ENCODE measurements around the gene SLC22A13. TPM values are rescaled to one million over a fixed set of nuclear protein-coding genes. Genes with fewer than 3 reads are reported as not detected.

SLC22A13 gene
- polyA plus RNA-seq, 3 donors = 0.03 to 0.06 TPM; not detected in 1

DNA sequence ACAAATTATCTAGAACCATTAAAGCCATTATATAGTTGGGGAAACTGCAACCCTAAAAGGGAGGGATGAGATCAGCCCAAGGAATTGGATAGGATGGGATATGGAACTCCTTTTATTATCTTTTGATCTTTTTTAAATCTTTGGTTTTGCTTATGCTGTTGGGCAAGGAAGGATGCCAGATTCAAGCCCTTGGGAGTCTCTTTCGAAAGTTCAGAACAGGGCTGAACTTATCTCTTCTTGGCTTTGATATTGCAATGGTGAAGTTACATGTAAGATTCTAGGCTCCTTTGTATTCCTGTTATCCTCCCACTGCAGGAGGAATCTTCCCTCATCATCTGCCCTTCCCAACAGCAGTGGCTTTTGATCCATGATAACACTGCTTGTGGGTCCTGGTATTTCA, 10.0 kb upstream of the SLC22A13 start:
- H3K27ac ChIP-seq (ENCODE audit: low read depth, low read length) = no peak overlapping the region
- 65 to 86% (median 71%) methylated on average over 1 of the region's 1 CpG for whole genome bisulfite sequencing, 3 donors

DNA sequence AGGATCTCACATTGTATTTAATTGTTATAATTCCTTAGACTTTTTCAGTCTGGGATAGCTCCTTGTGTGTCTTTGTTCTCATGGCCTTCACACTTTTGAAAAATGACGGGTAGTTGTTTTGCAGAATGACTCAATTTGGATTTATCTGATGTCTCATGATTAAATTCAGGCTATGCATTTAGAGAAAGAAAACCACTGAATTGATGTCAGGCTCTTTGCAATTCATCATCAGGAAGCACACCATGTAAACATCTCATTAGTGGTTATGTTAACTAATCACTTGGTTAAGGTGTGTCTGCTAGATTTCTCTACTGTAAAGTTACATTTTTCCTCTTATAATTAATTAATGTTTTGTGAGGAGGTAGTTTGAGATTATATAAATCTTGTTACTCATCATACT, 8.0 kb upstream of the SLC22A13 start:
- WGBS, 3 donors = 50 to 71% (median 66%) methylated on average over 1 of the region's 1 CpG
- no peak overlapping the region for H3K27ac ChIP-seq (ENCODE audit: low read depth, low read length)

DNA sequence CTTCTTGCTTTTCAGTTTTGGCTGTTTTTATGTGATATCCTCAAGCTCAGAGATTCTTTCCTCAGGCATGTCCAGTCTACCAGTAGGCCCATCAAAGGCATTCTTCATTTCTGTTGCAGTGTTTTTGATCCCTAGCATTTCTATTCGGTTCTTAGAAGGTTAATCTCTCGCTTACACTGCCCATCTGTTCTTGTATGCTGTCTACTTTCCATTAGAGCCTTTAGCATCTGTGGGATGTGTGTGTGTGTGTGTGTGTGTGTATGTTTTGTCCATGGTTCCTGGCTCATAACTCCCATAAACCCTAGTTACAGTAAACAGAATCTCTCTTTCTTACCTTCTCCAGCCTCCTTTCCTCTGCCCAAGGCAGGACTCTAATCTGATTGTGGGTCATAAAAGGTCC, 5.1 kb upstream of the SLC22A13 start:
- 92 to 98% (median 95%) methylated on average over 2 of the region's 2 CpGs for WGBS, 3 donors

DNA sequence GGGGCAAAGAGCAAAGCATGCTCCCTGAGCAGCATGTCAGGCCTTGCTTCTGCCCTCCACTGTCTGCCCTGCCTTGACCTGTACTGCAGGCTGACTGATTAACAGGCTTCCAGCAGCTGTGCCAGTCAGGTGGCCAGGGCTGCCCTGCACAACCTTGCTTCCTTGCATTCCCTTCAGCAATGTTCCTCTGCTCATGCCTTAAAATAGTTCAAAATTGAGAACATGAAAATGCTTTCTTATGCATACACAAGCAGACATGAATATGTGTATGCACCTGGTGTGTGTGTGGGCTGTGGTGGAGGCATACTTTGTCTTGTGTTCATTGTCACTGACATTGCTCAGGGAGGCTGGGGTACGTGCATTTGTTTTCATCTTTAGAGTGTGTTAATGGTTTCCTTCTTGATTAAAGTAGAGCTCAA, 1.2 kb upstream of the SLC22A13 start:
- H3K27ac ChIP-seq (ENCODE audit: low read depth, low read length) = no peak overlapping the region
- 0 to 9% (median 0%) methylated on average over 1 of the region's 1 CpG for WGBS, 3 donors

More for the DNA sequence above, 5.1 kb upstream of the SLC22A13 start:
- H3K27ac ChIP-seq (ENCODE audit: low read depth, low read length) = no peak overlapping the region

DNA sequence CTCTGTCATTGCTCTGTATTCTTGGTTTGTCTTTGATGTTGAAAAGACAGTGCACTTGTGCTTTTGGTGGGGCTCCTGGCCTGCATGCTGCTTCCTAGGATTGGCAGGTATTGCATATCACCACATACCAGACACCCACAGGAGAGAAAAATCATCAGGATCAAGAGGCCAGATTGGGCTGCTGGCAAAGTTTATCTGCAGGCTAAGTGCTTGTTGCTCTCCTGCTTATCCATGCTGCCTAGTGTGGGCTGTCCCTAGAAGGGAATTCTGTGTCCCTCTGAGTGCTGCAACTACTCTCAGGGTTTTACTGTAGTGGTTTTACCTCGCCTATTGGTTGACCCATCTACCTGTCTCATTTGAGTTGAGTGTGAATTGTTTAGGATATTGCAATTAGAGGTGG, 833 bp upstream of the SLC22A13 start:
- H3K27ac ChIP-seq (ENCODE audit: low read depth, low read length) = no peak overlapping the region
- WGBS, 3 donors = 86% methylated on average over 1 of the region's 1 CpG

DNA sequence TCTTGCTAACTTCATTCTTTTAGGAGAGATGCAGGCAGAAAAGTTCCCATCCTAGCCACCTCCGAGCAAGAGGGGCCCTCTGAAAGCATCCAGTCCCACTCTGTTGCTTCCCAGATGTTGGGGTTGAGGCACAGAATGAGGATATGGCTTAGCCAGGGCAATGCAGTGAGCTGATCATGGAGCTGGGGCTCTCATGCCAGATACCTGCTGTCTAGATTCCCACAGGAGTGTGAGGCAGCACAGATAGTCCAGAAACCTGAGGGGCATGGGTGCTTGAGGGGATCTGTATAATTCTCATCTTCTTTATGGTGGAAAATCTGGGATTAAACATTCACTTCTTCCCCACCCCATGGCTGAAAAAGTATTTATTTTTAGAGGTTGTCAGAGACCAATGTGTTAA, 1.2 kb downstream of the SLC22A13 start:
- no peak overlapping the region for H3K27ac ChIP-seq (ENCODE audit: low read depth, low read length)
- WGBS, 3 donors = 90 to 98% (median 94%) methylated on average over 1 of the region's 1 CpG

DNA sequence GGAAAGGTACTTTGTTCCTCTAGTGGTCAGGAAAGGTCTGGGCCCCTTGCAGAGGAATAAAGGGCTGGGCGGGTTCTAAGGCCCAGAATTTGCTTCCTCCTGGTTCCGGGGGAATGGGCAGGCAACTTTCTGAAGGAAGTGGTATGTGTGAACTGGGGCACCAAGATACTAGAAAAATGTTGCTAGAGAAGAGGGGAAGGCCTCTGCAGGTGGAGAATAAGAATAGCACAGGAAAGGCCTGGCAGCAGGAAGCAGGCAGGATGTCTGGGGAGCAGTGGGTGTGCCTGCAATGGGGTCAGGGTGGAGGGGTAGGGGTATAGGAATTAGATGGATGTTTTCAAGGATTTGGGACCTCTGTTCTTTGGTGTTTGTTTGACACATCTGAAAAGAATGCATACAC, 2.0 kb downstream of the SLC22A13 start:
- no peak overlapping the region for H3K27ac ChIP-seq (ENCODE audit: low read depth, low read length)
- 48 to 85% (median 63%) methylated on average over 2 of the region's 2 CpGs for WGBS, 3 donors

DNA sequence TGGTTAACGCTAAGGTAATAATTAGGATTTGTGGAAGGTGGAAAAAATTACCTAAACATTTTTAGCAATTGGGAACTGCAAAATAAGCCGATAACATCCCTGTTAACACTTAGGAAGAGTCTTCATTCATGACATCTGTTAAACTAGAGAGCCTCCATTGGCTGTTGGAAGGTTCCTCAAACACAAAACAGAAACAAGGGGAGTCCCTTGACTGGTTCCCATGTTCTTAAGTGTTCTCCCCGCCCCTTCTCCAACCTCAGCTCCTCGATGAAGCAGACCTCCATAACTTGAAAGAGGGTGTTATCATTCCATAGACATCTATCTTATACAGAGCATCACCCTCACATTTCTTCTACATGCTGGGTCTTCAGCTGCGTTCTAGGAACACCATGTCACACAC, 2.5 kb downstream of the SLC22A13 start:
- no peak overlapping the region for H3K27ac ChIP-seq (ENCODE audit: low read depth, low read length)
- WGBS, 3 donors = 56 to 75% (median 73%) methylated on average over 5 of the region's 5 CpGs

DNA sequence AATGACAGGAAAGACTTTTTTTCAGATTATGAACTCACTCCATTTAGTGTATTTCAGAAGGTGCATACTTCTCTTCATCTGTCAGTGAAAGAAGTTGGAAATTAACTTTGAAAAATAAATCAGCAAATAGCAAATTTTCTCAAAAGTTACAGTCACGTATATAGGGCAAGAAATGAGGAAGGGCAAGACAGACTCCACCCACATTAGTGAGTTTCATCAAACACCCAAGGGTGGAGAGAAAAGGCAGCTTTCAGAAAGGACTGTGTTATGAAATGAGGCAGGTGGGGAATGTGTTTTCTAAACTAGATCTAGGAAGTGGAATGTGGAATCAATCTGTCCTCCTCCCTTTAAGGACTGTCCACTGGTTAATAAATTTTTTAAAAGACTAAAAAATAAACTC, 2.9 kb downstream of the SLC22A13 start:
- WGBS, 3 donors = 50 to 78% (median 58%) methylated on average over 1 of the region's 1 CpG
- no peak overlapping the region for H3K27ac ChIP-seq (ENCODE audit: low read depth, low read length)

DNA sequence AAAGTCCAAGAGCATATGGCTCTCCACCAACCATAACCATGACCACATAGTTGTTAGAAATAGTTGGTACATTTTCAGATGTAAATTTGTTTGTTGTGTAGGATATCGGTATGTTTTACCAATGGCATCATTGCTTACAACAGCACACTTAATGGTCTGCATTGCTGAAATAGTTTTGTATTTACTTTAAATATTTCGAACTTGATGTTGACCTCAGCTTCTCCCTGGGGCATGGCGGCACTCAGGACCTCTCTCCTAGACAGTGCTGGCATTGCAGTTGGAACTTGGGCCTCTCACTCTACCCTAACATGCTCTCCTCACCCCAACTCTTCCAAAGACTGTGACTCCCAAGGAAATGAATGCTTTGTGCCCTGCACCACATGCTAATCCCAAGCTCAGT, 5.0 kb downstream of the SLC22A13 start:
- 87 to 92% (median 90%) methylated on average over 3 of the region's 3 CpGs for WGBS, 3 donors
- no peak overlapping the region for H3K27ac ChIP-seq (ENCODE audit: low read depth, low read length)

DNA sequence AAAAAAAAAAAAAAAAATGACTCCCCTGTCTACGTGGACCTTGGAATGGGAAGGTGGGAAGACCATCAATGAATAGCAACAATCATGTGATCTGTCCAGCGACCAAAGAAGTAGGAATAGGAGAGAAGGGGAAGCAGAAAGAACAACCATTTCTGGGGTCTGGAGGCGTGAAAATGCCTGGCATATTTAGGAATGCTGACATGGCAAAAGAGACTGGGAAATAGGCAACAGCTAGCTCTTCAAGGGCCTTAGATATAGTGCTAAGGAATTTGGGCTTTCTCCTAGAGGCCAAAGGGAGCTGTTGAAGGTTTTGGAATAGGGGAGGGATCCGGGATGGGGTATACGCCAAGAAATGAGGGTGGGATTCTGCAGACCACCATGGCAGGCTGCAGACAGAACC, 5.9 kb downstream of the SLC22A13 start:
- 94 to 97% (median 96%) methylated on average over 5 of the region's 5 CpGs for WGBS, 3 donors
- no peak overlapping the region for H3K27ac ChIP-seq (ENCODE audit: low read depth, low read length)

DNA sequence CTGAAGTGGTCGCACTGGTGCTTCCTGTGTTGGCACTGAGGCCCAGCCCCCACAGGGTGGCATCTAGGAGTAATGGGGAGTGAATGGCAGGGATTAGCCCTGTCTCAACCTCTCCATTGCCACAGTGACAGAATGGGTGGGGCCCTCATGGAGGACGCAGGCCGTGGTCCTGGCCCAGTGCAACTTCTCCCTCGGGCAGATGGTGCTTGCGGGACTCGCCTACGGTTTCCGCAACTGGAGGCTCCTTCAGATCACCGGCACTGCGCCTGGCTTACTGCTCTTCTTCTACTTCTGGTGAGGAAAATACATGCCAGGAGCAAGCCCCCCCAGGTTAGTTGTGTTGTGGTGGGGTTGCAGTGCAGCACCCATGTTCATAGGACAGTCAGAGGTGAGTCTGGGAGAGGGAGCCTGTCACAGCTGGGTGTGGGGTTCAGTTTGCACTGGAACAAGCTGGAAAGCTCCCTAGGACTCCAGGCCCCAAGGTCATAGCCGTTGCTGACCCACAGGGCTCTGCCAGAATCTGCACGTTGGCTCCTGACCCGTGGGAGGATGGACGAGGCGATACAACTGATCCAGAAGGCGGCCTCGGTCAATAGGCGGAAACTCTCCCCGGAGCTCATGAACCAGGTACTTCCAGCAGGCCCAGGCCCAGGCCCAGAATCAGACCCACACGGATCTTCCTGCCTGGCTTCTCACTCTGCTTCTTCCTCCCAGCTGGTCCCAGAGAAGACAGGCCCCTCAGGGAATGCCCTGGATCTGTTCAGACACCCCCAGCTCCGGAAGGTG, 9.4 kb downstream of the SLC22A13 start:
- WGBS, 3 donors = 80 to 95% (median 94%) methylated on average over 21 of the region's 21 CpGs
- no peak overlapping the region for H3K27ac ChIP-seq (ENCODE audit: low read depth, low read length)

DNA sequence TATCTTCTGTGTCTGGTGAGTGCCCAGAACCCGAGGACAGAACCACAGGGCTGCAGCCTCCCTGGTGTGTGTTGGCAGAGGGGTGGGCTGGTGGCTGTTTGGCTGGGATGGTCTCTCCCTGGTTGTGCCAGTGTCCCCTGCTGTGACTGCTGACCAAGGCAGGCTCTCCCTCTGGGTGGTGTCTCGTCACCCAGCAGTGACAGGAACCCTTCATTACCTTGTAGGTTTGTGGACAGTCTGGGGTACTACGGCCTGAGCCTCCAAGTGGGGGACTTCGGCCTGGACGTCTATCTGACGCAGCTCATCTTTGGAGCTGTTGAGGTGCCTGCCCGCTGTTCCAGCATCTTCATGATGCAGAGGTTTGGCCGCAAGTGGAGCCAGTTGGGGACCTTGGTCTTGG, 10.0 kb downstream of the SLC22A13 start:
- WGBS, 3 donors = 91 to 95% (median 95%) methylated on average over 8 of the region's 8 CpGs
- no peak overlapping the region for H3K27ac ChIP-seq (ENCODE audit: low read depth, low read length)

DNA sequence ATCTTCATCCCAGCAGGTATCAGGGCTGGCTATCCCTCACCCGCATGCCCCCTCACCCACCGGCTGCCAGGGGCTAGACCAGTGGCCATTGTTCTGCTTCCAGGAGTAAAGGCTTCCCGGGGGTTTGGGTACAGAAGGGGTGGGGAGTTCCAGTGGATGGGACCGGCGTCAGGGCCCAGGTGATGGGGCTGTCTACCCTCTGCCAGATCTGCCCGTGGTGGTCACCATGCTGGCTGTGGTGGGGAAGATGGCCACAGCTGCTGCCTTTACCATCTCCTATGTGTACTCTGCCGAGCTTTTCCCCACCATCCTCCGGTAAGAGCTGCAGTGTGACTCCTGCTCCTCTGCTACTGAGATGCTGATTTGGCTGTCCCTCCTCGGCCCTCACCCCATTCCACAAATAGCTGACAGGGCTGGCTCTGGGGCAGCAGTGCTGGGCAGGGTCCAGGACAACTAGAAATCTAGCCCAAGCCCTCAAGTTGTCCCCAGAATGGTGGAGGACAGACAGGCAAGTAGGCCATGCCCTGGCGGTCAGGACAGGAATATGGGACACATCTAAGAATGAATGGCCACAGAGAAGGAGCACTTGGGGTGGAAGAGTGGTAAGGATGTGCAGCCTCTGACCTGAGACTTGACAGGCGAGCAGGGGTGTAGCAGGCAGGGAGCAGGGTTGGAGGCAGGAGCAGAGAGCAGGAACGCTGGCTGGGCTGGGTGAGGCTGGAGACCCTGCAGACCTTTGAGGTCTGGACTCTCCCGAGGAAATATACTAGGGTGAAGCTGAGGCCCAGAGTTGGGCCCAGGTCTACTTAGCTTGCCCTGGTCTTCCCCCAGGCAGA, 10.7 kb downstream of the SLC22A13 start:
- 91 to 95% (median 94%) methylated on average over 13 of the region's 13 CpGs for WGBS, 3 donors
- H3K27ac ChIP-seq (ENCODE audit: low read depth, low read length) = no peak overlapping the region

DNA sequence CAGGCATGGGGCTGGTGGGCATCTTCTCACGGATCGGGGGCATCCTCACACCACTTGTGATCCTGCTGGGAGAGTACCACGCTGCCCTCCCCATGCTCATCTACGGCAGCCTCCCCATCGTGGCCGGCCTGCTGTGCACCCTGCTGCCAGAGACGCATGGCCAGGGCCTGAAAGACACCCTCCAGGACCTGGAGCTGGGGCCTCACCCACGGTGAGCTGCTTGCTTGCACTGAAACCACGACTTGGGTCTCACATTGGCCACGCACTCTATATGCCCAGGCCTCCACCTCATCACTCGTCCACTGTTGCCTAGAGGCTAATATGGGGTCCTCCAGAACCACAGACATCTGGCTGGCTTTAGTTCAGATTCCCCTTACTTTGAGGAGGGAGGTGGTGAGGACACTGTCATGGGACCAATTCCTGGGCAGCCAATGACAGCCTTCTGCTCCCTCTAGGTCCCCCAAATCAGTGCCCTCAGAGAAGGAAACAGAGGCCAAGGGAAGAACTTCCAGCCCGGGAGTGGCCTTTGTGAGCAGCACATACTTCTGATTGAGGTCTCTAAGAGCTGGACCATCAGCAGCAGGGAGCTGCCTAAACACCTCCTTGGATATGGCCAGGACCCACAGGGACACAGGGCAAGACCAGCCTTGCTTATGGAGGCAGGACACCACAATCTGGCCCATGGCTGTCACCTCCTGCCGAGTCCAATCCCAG, 11.5 kb downstream of the SLC22A13 start:
- 94 to 95% (median 95%) methylated on average over 13 of the region's 13 CpGs for WGBS, 3 donors
- no peak overlapping the region for H3K27ac ChIP-seq (ENCODE audit: low read depth, low read length)

DNA sequence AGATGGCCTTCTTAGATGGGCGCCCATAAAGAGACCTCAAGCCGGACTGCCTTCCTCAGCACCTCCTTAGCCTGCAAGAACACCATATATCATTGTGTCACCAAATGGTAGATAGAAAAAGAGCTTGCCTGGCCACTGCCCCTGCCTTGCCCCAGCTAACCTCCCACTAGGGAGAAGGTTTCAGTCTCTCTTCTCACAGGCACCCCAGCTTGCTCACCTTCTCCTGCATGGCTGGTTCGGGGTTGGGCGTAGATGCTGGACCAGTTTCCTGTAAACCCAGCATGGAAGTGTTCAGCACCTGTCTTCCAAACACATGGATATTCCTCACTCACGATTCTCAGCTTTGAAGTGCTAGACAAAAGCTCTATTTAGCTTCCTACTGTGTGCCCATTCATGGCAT, 13.2 kb downstream of the SLC22A13 start:
- no peak overlapping the region for H3K27ac ChIP-seq (ENCODE audit: low read depth, low read length)
- 89 to 95% (median 89%) methylated on average over 5 of the region's 5 CpGs for WGBS, 3 donors

DNA sequence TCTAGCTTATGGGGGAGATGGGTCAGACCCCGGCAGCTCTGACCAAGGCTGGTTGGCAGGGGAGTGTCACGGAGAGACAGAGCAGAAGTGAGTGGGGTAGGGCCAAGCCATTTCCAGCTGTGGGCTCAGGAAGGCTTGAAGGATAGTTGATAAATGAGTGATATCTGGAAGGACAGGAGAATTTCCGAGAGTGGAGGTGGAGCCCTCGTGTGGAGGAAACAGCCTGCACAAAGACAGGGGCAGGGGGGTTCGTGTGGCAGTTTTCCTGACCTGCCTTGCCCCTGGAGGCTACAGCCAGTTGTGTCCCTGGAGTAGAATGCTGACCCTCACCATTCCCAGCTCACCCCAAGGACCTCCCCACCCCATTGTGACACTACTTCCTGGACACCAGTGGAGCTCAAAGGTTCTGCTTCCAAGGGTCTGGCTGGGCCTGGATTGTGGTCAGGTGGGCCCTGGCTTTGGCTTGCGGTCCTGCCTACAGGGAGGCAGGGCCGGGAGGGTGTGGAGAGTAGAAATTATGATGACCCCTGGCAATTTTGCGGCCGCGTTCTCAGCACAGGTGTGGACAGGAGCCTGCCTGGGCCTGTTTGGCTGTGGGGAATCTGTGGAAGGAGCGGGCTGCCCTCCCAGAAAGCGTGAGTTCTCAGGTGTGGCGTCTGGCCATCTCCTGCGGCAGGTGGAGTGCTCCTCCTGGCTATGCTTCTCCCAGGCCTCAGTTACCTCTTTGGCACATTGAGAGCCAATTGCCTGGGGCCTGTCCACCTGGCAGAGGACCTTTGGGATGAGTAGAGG, 16.5 kb downstream of the SLC22A13 start, which contains the start of gene SLC22A14:
TSS of gene SLC22A14 (plus strand) at position 400 of the 792 bp plus-strand sequence. CDS start 23,733 bp downstream, outside the sequence.
- WGBS, 3 donors = 92 to 93% (median 92%) methylated on average over 14 of the region's 14 CpGs
- no peak within 1 kb of the TSS for H3K27ac ChIP-seq (ENCODE audit: low read depth, low read length)
